Measurements from ENCODE around the gene ARL14.

The ARL14 gene

DNA sequence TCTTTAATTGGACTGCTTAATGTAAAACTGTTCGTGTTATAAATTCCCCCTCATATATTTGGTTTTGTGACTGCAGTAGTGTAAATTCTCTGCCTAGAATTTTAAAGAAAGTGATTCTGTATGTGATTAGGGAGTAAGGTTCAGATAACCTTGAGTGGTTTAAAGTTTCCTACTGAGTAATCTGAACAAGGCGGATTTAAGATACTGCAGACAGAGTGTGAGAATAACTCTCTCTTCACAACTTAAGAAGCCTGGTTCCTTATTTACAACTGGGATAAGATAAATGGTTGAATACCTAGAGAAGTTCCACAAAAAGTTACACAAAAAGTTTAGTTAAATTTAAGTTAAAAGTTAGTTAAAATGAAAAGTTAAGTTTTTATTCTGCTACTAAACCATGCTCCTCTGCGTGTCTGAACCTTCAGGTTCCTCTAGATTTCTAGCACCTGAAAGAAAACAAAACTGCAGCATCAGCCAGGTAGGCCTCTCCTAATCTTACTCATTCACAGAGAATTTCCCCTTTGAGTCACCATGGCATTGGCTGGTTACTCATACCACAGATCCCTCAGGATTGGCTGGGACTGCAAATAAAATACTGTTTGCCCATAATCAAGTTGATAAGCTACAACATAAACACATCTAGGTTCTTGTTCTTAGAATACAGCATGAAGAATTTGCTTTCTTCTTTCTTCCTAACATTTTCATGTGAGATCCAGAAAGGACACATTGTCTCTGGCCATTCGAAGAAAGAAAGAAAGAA is at the start of gene ARL14:
Gene ARL14, plus strand, starts transcription at position 614 of the 757 bp plus-strand sequence. CDS start 187 bp downstream, outside the sequence.
- DNase-seq (ENCODE audit: low read depth in 2 of 2): no peak

DNA sequence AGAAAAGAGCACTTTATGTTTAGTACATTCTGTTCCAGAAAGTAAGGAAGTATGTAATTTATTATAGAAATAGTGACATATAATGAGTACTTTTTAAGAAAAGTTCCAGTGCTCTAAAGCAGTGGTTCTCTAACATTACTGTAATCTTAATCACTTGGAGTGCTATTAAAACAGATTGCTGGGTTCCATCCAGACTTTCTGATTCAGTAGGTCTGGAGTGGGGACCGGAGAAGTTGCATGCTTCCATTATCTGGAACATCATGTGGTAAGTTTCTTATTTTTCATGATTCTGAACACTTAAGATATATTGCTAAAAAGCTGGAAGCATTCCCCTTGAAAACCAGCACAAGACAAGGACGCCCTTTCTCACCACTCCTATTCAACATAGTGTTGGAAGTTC is 47.5 kb upstream of the ARL14 start:
- no peak for DNase-seq (ENCODE audit: low read depth in 2 of 2)

DNA sequence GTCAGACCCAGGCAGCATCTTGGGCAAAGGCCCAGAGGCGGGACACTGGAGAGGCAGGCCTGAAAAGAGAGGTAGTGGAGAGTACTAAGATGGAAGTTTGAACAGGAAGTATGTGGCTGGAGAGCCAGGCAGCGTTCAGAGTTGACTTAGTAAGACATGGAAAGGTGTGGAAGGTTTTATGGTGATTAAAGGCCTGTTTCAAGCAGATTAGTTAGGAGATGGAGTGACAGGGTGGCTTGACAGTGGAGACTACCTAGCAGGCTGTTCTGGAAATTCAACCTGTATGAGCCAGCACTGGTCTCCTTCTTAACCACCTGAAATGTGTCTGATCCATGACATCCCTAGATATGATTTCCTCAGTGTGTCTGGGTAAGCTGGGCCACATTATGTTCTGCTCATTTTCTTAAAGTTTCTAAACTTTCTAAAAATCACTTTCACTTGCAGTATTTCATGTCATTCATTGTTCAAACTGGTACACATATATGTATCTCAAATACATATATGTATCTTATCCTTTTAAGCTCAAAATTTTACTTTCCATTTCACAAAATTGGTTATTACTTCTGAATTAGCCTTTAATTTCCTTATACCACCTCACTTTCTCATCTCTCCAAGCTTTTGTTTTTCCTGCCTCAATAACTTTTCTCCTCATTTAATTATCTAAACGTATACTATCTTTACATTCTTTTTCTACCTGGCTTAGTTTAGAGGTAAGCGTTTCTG is 43.4 kb upstream of the ARL14 start:
- no peak for DNase-seq (ENCODE audit: low read depth in 2 of 2)

DNA sequence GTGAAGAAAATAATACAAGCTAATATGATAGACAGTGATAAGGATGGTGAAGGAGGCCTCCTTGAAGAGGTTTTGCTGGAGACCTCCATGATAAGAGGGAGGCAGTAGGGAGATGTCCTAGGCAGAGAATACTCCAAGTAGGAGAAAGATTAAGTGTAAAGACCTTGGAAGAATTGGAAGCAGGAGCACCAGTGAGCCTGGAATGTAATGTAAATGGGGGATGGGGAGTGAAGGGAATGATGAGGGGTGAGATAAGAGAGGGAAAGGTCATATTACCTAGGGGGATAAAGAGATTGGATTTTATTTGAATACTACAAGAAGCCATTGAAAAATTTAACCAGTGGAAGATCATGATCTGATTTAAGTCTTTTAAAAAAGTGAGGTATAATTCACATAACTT is 41.7 kb upstream of the ARL14 start:
- DNase-seq (ENCODE audit: low read depth in 2 of 2): no peak

DNA sequence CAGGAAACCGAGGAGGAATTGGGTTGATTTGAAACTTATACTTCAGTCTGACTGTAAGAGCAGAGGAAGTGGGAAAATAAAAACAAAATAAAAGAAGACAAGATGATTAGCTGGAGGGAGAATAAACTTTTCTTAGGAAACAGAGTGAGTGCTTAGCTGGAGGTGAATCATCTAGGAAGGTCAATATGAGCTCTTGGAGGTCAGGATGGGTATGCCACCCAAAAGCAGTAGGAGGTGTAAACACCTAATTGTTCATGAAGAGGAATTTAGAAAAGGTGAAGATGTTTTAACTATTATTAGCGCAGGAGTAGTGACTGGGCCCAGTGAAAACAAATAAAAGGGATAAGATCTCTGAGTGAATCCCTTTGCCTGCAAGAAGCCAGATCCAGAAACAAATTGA is 39.9 kb upstream of the ARL14 start:
- DNase-seq (ENCODE audit: low read depth in 2 of 2): no peak

DNA sequence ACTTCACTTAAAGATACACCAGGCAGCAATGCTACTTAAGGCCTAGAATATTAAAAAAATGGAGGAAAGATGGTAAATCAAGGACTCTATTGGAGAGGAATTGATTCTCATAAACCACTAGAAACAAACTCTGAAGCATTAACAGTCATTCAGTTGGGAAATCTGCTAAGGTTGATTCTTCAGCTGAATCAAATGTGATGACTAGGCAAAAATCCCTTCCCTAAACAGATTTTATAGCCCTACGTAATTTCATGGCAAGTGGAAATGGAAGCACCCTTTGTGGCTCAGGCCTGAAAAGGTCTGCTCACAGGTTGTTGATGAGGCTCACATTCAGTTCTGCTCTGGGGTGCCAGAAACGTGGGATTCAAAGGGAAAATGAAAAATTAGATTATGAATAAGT is 38.8 kb upstream of the ARL14 start:
- no peak for DNase-seq (ENCODE audit: low read depth in 2 of 2)

DNA sequence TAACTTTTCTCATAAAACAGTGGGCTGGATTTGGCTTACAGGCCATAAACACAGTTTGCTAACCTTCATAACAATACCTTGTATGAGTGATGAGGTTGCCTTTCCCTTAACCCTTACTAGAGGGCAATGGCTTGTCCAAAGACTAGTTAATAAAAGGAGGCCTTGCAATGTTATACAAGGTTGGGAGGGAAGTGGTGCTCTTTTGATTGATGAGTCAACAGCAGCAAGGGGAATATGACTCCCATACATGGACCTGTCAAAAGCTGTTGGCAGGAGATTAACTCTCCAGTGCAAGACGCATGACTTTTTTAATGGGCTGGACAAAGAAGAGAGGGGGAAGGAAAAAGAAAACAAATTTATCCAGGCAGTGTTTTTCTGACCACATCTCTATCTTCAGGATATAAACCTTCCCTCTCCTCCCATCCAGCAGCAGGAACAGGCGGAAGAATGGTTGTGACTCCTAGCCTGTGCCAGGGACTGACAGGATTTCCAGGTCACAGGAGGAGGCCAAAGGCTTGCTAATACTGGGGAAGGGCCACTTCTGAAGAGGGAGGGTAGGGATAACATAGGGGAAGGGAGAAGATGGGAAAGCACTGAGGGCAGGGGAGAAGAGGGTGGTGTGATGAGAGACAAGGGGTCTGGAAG is 35.2 kb upstream of the ARL14 start:
- DNase-seq (ENCODE audit: low read depth in 2 of 2): no peak

DNA sequence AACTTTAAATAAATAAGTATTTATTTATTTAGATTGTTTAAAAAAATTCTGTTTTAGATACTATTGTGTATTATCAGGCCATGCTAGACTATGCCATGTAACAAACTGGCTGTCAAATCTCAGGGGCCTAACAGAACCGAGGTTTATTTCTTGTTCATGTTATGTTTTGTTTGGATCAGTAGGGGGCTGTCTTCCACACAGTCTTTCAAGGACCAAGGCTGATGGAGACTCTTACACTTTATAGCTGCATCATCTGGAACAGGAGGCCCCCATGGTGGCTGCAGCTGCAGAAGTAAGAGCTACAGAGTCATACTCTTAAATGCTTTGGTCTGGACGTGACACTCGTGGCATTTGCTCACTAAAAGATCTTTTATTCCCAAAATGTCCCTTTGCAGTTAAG is 33.0 kb upstream of the ARL14 start:
- DNase-seq (ENCODE audit: low read depth in 2 of 2): no peak

DNA sequence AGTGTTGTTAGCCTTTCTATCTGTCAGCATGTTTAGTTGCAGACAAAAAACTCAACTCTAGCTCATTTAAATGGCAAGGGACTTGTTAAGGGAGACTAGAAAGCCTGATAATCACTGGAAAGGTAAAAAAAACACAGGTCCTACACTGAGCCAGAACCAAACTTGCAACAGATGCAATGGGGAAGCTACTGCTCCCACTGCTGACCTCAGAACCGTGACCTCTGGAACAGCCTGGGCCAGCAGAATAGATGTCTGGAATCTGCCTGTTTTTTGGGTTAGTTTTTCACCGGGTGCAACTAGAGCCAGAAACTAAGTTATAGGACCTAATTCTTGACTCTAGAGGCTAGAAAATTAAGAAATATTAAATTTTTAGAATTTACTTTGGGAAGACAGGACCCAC is 32.5 kb upstream of the ARL14 start:
- DNase-seq (ENCODE audit: low read depth in 2 of 2): no peak

DNA sequence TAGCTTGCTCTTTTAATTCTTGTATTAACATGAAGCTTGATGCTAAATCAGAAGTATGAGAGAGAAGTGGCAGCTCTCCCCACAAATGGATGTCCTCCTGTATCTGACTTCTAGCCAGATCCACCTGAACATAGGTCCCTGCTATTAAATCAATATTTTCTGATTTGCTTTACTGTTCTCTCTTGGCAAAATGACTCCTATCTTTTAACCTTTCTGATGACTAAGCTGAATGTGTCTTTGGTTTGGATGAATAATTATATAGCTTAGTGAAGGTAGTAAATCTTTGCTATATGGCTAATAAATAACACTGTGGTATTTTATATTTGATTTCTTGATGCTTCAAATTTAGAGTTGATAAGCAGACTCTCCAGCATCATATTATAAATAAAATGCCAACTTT is 28.3 kb upstream of the ARL14 start:
- no peak for DNase-seq (ENCODE audit: low read depth in 2 of 2)

DNA sequence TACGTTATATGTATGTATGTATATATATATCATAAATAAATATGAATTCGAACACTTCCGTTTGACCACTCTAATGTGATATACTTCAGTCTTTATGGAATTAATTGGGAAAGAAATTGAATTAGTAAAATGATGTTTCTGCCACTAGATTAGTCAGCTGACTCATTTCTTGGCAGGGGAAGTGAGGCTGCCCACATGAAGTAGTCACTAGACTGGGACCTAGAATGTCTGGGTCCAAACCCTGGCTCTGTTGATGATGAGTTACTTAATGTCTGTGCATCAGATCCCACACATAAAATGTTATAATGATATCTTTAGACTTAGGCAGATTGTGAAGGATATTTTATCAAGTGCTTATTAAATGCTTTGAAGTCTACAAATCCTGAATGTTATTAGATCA is 27.4 kb upstream of the ARL14 start:
- no peak for DNase-seq (ENCODE audit: low read depth in 2 of 2)

DNA sequence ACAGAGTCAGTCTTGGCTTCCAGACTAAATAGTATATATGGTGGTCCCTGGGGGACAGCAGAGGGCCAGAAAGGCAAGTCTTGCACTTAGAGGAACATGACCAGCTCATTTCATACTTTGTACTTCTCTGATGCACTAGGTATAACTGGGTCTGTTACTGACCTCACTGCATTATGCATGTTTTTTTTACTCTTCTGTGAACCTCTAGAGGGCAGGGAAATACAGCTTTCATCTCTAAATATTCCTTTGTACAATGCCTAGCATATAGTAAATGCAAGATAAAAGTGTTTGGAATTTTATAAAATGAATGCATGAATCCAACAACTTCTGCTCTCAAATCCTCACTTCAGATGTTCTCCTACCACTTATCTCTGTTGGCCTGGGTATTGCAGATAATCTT is 23.4 kb upstream of the ARL14 start:
- no peak for DNase-seq (ENCODE audit: low read depth in 2 of 2)

DNA sequence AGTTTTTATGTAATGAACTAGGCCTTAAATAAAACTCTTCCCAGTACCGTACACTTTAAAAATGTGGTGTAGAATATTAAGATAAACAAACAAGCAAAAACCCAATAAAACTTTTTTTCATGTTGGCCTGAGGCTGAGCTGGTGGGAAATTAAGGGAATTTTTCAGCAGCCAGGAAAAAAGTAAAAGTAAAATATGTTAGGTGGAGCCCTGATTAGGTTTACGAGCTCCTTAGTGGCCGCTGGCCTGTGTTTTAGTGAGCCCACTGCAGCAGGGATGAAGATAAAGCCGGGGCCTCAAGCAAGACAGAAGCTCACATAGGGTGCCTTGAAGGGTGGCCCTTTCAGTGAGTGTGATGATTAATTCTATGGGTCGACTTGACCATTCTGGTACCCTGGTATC is 16.1 kb upstream of the ARL14 start:
- DNase-seq (ENCODE audit: low read depth in 2 of 2): no peak

DNA sequence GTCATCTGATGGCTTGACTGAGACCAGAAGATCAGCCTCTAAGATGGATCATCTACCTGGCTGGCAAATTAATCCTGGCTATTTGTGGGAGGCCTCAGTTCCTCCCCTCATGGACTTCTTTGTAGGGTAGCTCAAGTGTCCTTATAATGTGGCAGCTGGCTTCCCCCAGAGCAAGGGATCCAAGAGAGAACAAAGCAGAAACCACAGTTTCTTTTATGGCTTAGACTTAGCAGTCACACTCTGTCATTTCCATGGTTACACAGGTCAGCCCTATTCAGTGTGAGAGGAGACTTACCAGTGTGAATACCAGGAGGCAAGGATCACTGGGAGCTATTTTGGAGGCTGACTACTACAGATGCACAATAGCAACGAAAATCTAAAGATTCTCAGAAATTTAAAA is 15.3 kb upstream of the ARL14 start:
- DNase-seq (ENCODE audit: low read depth in 2 of 2): no peak

DNA sequence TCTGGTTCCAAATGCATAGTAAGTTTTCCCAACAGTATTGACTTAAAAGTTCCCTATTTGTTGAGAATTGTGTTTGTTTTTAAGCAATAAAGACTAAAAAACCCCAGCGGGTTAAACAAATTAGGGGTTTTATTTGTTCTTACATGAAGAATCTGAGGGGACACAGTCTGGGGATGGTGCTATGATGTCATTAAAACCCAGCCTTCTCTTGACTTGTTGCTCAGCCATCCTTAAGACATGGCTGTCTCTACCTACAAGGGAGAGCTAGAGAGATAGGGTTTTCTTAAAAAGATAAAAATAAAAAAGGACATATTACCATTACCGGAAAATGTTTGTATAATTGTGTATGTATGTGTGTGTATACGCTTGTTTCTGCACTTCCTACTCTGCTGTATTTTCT is 11.7 kb upstream of the ARL14 start:
- DNase-seq (ENCODE audit: low read depth in 2 of 2): no peak

DNA sequence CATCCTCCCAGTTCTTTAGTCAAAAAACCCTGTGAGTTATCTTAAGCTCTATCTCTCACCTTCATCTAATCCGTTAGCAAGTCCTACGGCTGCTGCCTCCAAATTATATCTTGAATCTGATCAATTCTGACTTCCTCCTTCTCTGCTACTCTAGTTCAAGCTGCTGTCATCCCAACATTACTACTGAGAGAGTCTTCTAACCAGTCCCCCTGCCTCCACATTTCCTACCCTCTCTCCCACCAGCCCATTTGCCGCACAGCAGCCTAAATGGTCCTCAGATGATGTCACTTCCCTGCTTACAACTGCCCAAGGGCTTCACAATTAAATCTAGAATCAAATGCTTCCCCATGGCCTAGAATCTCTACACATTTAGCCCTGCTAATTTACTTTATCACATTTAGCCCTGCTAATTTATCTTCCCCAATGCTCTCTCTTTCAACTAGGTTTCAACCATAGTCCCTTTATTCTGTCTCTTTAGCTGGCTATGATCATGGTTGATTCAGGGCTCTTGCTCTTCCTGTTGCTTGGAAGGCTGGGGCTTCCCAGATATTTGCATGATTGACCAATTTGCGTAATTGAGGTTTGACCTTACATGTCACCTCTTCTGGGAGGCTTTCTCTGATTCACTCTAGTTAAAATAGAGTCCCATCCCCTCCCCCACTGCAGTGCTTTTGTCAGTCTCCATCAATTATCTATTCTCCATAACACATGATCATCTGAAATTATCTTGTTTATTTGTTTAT is 11.0 kb upstream of the ARL14 start:
- DNase-seq (ENCODE audit: low read depth in 2 of 2): no peak

DNA sequence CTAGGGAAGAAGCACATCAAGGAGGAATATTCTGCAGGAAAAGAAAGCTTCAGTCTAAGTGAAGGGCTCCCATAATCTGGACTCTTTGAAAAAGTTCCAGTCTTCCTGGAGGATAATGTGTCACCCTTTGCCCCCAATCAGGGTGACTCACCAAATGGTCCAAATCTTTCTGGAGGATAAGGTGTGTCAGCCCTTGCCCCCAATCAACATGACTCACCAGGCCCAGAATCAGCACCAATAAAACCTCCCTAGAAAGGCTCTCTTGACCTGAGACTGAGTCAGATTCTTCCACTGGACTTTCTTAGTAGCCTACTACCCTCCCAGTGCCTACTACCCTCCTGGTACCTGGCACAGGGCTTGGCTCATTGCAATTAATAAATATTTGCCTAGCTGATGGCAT is 9.5 kb upstream of the ARL14 start:
- no peak for DNase-seq (ENCODE audit: low read depth in 2 of 2)

DNA sequence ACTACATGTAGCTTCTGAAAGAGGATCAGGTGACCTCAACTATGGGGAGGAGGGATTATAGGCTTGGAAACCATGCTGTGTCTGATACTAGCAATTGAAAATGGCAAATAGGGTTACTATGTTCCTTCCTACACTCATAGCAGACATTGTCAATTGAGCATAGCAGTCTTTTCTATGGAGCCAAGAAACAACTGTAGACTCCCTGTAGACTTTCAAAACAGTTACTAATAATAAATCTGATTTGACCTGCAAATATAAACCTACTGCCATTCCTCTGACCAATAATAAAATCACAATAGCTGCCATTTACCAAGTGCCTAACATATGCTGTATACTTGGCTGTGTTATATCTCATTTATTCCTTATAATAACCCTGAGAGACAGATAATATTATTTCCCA is 8.5 kb upstream of the ARL14 start:
- DNase-seq (ENCODE audit: low read depth in 2 of 2): no peak

DNA sequence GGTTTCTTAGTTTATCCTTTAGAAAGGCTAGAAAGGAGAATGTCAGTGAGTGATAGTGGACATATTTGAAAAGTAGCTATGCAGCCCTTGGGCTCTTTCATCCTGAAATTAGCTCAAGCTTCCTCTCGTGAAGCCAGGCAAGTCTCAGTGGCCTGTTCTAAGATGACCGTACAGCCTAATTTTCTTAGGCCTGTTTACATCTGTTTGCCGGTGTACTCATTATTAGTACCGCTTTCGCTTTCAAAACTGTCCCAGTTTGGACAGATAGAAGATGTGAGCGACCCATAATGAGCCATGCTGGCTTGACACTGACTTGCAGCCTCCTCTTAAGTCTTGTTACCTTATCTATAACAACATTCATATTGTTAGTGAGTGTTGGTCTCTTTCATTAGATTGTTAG is 5.7 kb upstream of the ARL14 start:
- DNase-seq (ENCODE audit: low read depth in 2 of 2): no peak

DNA sequence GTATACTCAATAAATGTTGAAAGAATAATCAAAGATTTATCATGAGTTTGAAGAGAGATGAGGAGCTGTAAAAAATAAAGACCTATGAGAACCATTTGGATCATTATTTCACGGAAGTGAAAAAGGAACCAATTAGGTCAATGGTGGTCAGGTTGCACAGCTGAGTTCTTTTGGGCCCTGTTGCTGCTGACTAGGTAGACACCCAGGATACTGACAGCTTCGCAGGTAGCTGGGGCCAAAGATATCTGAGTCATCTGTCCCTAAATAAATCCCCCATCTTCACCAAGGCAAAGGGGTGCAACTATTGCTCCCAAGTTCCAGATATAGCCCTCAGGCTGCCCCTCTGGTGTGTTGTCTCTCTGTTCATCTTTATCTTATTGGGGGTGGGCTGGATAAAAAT is 5.0 kb upstream of the ARL14 start:
- DNase-seq (ENCODE audit: low read depth in 2 of 2): no peak

DNA sequence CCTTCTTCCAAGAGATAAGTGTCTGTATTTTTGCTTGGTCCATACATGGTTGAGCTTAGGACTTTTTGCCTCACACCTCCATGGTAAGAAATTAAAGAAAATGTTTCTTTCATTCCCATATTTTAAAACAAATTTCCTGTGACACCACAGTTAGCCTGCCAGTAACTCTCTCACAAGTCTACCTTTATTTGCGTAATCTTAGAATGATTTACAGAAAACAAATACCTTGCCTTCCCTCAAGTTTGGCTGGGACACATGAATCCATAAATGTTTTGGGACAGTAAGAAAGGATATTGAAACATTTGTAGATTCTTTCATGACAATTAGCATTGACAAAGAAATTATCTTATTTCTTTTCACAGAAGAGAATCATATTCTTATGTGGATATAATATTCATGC is 3.8 kb upstream of the ARL14 start:
- DNase-seq (ENCODE audit: low read depth in 2 of 2): no peak

DNA sequence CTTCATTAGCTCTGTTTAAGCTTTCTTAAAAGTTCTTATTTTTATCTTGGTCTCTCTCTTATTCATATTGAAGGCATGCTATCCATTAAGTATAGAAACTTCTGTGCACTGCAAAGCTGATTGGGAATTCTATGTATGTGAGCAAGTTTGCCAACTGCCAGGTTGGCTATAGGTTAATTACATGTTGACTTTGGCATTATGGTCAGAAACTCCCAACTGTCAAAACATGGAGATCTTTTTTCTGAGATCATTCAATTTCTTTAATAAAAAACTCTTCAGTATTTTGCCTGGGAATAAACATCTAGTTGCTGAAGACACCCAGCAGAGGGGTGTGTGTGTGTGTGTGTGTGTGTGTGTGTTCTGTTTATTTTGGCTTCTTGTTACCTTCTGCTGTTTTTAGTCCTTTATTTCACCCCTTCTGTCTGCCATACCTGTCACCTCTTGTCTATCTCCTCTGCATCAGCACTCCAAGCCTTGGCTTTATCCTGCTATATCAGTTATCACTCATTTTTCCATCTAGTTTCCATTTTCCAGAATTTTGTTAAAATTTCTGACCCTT is 1.3 kb upstream of the ARL14 start:
- no peak for DNase-seq (ENCODE audit: low read depth in 2 of 2)

All from stimulated activated CD8-positive, alpha-beta memory T cell treated with anti-CD3 and anti-CD28 coated beads, Interleukin-2, amount 100 ng/mL, for 48 hours (primary cell).